ENCODE results near the gene NPC1.

GRCh38 chr18:23550898-23551297 lies 35.4 kb downstream of the NPC1 start:
- TF ChIP-seq CTCF (IDR thresholded peaks at IDR 0.05) (no peak), POLR2A (IDR thresholded peaks at IDR 0.05) (no peak), POLR2AphosphoS5 (IDR thresholded peaks at IDR 0.05) (peak in 1 of 3 donors; percentile 65)
